T47D (cell line): Measurements from ENCODE around the gene KRT15.

ENCODE experiments used
- DNase-seq, 2 experiments: peaks; one replicate each; pipeline versions ENCODE4 v3.0.0 to v3.0.0-alpha.2; 2011 to 2012; ENCODE audit warnings: low read depth in 1 of 2, low spot score in 1 of 2
- JUND ChIP-seq: IDR thresholded peaks from 2 replicates; pipeline ENCODE4 v1.6.1; 2012; ENCODE audit warnings: low read depth
- in situ Hi-C: cut with HindIII; loops from 2 replicates; pipeline ENCODE4 v1.10.0; 2016; ENCODE audit warnings: low sequenced_read_pairs, low pct_unique_long_range_greater_than_20kb

Gene KRT15

DNA sequence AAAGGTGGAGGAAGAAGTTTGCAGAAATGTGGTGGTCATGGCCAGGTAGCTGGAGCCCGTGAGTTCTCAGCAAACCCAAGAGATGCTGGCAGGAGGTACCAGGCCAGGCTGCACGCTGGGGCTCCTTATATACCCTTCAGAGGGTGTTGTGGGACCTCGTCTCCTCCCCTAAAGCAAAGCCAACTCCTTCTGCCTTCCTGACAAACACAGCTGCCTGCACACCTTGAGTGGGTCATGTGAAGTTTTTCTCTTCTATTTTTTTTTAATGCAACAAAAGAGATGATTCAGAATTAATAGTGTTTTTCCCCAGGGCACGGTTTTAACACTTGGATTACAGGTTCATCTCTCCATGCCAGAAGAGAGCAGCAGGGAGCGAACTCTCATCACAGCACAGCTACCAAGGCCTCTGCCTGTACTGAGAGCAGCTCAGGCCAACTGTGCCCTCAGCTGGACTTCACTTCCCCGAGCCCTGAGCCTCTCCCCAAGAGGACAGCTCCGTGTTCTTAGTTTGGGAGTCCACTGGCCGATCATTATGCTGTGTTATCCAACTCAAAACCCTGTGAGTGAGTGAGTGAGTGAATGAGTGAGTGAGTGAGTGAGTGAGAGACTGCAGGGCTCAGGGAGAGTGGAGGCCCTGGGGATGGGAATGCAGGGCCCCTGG, at the start of gene KRT15:
Gene KRT15 (minus strand): TSS at position 102 of the 661 bp plus-strand sequence. CDS start 63 bp downstream, at position 39.
- peak; percentile 25; the same call in 1 of the 2 replicates for TF ChIP-seq JUND
- peak in 1 of 2 experiments; percentile 83 for DNase-seq
- in situ Hi-C loops, result no loop called here

DNA sequence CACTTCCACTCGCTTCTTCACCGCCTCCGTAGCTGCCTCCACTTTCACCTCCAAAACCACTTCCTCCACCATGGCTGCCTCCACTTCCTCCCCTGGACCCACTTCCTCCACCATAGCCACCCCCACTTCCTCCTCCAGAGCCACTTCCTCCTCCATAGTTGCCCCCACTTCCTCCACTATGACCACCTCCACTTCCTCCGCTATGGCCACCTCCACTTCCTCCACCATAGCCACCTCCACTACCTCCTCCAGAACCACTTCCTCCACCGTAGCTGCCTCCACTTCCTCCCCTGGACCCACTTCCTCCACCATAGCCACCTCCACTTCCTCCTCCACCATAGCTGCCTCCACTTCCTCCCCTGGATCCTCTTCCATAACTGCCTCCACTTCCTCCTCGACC, 48.6 kb upstream of the KRT15 start:
- DNase-seq, result no peak
- no peak for TF ChIP-seq JUND
- in situ Hi-C loops, result no loop called here

DNA sequence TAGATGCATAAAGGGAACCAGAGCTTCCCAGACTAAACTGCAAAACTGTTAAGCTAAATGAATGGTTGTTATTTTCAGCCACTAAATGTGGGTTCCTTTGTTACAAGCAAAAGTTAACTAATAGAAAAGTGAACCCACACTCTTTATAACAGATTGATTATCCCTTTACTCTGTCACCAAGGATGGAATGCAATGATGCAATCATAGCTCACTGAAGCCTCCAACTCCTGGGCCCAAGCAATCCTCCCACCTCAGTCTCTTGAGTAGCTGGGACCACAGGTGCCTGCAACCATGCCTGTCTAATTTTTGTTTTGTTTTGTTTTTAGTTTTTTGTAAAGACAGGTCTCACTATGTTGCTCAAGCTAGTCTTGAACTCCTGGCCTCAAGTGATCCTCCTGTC, 46.6 kb upstream of the KRT15 start:
- no peak for TF ChIP-seq JUND
- in situ Hi-C loops, result no loop called here
- no peak for DNase-seq

DNA sequence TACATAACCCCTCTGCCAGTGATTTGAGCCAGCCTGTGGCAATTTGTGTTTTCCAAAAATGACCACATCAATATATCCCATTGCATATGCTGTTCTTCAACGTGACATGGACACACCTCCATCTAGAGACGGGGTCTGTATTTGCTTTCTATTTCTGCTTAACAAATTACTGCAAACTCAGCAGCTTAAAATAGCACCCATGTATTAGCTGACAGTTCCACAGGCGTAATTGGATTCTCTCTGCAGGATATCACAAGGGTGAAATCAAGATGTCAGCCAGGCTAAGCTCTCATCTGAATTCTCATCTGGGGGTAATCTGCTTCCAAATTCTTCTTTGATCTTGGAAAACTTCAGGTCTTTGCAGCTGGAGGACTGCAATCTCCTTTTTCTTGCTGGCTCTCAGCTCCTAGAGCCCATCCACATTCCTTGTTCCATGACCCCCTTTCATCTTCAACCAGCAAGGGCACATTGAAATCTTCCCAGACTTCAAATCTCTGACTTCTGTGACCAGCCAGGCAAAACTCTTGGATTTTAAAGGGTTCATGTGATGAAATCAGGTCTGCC, 45.0 kb upstream of the KRT15 start:
- DNase-seq, result no peak
- no peak for TF ChIP-seq JUND
- in situ Hi-C loops, result no loop called here

DNA sequence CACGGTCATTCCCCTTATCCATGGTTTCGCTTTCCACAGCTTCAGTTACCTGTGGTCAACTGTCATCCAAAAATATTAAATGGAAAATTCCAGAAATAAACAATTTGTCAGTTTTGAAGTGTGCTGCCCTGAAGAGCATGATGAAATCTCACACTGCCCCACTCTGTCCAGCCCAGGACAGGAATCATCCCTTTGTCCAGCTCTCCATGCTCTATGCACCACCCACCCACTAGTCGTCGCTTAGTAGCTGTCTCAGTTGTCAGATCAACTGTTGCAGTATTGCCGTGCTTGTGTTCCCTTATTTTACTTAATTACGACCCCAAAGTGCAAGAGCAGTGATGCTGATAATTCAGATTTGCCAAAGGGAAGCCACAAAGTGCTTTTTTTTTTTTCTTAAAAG, 42.9 kb upstream of the KRT15 start:
- no peak for DNase-seq
- no peak for TF ChIP-seq JUND
- in situ Hi-C loops, result no loop called here

DNA sequence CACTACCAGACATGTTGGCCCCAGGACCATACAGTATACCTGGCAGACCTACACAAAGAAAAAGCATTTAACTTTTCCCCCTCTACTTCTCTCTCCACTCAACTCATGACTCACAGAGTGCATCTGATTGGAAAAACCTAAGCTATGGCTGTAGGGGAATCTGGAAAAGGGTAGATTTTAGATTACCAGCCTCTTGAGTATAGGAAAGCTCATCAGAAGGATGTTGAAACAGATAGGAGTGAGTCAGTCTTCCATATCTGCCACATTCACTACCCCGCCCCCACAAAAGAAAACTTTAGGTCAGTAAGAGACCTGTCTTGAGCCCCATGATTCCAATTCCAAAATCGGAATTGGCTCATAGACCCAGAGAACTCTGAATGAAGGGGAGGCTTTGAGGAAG, 40.9 kb upstream of the KRT15 start:
- in situ Hi-C loops, result no loop called here
- no peak for DNase-seq
- no peak for TF ChIP-seq JUND

DNA sequence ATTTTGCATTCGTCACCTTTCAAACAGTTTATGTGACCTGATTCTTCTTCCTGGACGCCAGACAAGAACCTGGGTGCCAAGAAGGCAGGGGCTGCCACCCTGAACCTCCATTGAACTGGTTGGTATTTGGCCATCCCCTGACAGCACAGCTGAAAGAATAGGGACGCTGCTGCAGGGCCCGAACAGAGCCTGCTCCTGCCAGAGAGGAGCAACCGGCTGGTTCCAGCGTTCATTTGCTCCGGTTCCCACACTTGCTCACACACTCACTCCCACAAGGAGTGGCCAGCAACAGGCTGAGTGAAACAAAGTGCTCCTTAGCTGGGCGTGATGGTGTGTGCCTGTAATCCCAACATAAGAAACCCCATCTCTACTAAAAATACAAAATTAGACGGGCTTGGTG, 38.2 kb upstream of the KRT15 start:
- in situ Hi-C loops, result no loop called here
- no peak for TF ChIP-seq JUND
- no peak for DNase-seq

DNA sequence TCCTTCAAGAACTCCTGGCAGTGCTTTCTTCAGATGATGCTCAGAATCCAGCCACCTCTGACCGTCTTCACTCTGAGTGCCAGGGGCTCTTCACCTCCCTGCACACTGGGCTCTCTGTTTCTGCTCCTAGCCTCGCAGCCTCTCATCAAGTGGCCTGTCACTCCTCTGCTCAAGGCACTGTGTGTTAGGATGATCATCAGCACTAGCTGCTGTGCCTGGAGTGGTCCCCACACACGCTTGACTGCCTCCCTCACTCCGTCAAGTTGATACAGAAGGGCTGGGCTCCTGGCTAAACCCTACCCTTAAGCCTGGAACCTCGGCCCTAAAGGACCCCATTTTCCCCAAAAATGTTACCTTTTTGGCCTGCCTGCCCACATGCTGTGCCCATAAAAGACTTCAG, 37.6 kb upstream of the KRT15 start:
- no peak for DNase-seq
- no peak for TF ChIP-seq JUND
- in situ Hi-C loops, result no loop called here

DNA sequence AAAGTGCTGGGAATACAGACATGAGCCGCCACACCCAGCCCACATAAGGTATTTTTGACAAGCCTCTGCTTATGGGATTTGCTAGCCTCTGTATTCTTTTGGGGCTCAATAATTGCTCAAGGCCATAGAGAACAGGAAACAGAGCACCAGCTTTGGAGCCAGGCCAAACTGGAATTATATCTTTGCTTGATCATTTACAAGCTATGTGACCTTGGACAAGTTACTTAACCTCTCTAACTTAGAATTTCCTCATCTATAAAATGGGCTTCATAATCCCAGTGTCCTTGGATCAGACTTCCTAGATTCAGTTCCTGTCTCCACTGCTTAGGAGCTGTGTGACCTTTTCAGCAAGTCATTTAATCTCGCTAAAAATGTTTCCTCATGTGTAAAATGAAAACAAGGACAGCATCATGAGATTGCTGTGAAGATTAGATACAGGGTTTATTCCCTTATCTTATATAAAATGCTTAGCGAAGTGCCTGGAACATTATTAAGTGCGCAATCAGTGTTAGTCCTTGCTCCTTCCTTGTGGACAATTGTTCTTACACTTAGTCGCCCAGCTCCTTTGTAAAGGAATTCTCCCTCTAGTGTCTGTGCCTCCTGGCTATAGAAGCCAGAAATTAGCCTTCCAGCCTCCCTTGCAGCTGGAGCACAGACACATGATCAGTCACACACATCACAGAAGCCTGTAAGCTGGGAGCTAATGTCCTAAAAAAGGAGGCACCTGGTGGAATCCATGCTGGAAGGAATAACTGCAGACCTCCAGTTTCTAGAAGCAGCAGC, 36.6 kb upstream of the KRT15 start:
- DNase-seq, result peak in 1 of 2 experiments; percentile 45
- in situ Hi-C loops, result no loop called here
- no peak for TF ChIP-seq JUND

DNA sequence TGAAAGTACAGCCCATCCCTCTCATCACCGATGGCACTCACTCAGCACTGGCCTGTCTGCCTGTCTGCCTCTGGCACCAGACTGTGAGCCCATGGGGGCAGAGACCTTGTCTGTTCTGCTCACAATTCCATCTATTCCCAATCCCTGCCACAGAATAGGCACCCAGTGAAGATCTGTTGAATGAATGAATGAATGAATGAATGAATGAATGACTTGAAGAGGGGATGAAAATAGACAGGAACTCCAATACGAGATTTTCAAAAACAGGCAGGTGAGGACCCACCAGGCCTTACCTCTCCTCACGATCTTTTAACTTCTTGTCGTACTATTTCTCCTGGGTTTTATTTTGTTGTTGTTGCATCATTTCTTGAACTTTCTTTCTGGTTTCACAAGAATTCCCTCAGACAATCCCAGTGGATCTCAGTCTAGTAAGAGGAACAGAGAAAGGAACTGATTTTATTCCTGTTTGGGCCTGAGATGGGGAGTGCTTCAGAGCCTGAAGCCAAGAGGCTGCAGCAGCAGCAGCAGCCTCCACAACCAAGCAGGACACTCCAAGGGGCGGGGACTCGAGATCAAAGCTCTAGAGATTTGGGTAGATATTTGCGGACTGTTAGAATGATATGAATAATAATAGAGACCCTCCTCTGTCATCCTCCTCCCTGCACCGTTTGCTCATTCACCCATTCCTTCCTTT, 35.4 kb upstream of the KRT15 start:
- no peak for DNase-seq
- in situ Hi-C loops, result no loop called here
- no peak for TF ChIP-seq JUND

DNA sequence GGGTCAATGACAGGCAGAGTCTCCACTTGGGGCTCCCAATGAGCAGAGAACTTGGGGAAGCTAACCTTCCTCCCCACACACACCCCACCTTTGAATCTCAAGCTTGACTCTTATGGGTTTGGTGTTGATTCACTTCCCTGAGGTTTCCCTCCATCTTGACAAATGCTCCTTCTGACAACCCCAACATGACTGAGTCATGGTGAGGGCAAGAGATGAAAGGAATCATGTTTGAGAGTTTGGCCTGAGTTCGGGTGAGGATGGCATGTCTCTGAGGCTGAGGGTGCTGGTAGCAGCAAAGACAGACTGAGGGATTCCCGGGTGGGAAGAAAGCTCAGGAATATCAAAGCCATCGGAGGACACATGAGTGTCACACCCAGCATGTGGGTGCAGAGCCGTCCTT, 34.5 kb upstream of the KRT15 start:
- no peak for DNase-seq
- no peak for TF ChIP-seq JUND
- in situ Hi-C loops, result no loop called here

DNA sequence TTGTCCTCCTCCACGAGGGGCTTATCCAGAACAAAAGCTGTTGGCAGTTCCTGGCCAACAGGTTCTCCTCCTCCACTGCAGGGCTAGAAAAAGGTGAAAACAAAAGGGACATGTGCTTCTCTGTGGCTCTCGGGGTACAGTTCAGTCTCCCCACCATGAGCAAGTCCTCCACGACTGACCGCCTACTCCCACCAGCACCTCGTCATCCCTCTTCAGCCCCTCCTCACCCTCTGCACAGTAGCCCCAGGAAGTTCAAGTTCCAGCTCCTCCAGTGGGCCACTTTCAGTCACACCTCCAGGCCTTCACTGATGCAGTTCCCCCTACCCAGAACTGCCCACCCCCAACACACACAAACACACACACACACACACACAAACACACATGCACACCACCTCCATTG, 33.8 kb upstream of the KRT15 start:
- no peak for TF ChIP-seq JUND
- DNase-seq, result no peak
- in situ Hi-C loops, result no loop called here

DNA sequence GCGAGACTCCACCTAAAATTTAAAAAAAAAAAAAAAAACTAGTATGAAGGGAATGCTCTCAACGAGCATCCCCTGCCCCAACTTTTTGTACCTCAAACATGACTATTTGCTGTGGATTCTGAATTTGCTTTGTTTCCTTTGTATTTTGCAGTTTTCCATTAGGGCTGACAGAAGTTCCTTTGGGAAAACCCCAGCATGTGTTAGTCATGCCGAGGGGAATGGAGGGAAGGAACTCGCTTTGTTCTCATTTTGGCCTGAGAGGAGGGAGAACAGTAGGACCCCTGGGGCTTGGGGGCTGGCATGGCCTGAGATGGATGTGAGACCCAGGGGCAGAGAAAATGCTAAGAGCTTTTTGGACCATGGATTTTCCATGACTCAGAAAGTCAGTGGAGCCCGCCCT, 32.7 kb upstream of the KRT15 start:
- no peak for TF ChIP-seq JUND
- DNase-seq, result no peak
- in situ Hi-C loops, result no loop called here
